Measurements from ENCODE around the gene PGLYRP1.

The PGLYRP1 gene

GRCh38 chr19:46022431-46023310 is at the start of gene PGLYRP1:
Gene PGLYRP1, minus strand, starts transcription at chr19:46023053. Its CDS starts 32 bp downstream, at chr19:46023021.
- no peak for DNase-seq

GRCh38 chr19:46069806-46070341 is 47.0 kb upstream of the PGLYRP1 start:
- DNase-seq: no peak

DNA sequence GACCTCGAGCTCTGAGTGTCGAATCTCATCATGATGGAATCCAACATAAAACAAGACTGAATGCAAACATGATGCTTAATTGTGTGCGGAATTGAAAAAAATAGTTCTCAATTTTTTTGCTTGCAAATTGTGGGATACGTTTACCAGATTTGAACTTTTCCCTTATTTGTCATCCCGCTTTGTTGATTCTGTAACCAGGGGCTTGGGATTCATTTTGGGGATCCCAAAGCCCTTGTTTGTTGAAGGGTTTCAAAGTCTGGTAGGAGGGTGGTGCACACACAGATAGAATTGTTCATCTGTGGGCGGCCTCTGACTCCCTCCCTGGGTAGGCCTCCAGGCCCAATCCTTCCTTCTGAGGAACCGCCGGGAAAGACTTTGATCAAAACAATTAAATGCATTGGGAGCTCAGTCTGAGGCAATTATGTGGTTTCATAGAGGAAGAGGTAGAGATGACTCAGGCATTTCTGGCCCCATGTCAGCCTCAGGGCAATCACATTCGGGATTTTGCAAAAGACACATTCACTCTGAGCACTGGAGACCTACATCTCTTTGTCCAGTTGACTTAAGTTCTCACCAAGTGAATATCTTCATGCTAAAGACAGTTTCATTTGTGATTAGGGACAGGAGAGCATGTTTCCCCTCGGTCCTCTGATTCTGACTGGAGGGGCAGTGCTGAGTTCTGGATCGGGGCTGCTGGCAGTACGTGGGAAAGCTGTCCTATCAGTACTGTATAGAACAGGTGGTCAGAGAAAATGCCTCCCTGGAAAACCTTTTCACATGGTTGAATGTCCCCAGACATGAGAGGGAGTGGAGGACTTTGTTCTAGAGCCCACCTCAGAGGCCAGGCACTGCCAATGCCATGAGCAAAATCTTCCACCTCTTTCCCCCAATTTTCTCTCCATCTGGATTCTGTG is 45.7 kb upstream of the PGLYRP1 start:
- no peak for DNase-seq

DNA sequence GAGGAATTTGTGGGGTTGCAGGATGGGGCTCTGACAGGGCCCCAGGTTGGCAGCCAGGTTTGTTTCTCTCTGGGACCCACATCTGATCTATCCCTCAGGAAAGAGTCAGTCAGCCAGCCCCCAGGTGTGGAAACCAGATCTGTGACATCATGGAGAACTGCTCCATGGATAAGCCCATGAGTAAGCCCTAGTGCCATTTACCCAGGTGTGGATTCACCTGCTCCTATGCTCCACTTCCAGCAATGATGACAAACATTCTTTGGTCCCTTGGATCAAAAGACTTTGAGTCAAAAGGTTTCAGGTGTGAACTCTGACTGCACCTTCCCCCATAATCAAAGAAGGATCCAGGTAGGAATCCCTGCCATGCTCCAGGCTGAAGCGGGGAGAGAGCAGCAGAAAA is 44.8 kb upstream of the PGLYRP1 start:
- DNase-seq: no peak

DNA sequence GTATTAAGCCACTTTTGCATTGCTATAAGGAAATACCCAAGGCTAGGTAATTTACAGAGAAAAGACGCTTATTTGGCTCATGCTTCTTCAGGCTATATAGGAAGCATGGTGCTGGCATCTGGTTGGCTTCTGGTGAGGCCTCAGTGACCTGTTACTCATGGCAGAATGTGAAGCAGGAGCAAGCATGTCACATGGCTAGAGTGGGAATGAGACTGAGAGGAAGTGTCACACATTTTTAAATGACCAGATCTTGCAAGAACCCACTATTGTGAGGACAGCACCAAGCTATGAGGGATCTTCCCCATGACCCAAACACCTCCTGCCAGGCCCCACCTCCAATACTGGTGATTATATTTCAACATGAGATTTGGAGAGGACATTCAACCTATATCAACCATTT is 43.6 kb upstream of the PGLYRP1 start:
- DNase-seq: no peak

DNA sequence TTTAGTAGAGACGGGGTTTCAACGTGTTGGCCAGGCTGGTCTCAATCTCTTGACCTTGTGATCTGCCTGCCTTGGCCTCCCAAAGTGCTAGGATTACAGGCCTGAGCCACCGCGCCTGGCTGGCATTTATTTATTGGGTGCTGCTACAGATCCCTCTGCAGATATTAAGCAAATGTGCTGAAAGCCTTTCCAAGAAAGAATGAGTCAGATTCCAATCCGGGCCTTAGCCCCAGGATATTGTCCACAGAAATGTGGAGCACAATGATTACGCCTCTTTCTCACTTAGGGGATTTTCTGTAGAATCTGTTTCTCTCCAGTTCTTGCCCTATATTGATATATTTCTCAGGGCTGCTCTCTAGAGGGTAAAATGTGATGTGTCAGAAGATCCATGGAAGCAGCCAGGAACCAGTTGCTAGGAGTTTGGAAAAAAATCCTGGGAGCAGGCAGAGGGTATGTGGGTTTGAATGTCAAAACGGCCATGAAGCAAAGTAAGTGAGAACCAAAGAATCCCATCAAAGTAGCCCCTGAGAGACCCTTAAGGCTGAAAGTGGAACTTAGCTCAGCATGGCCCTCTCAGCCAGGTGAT is 42.7 kb upstream of the PGLYRP1 start:
- no peak for DNase-seq

- DNase-seq: no peak
Measured at GRCh38 chr19:46063201-46063600, 40.3 kb upstream of the PGLYRP1 start.

DNA sequence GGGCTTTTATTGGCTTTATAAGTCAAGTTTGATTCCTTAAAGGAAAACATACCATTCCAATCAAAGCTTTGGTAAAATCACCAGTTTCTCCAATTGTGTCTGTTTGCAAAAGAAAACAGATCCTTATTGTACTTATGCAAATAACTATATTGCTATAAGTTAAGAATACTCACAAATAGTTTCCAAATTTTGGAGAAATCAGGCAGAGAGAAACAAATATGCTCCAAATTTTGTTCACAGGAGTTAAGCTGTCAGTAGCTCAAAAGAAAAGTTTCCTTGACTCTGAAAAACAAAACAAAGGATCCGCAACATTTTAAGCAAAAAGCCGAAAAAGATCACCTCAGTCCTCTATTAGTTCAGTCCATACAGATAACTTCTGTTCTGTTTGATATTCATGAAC is 37.2 kb upstream of the PGLYRP1 start:
- no peak for DNase-seq

GRCh38 chr19:46058778-46059177 is 35.9 kb upstream of the PGLYRP1 start:
- DNase-seq: no peak

GRCh38 chr19:46056536-46056935 is 33.7 kb upstream of the PGLYRP1 start:
- DNase-seq: no peak

GRCh38 chr19:46052896-46053295 is 30.0 kb upstream of the PGLYRP1 start:
- DNase-seq: no peak

DNA sequence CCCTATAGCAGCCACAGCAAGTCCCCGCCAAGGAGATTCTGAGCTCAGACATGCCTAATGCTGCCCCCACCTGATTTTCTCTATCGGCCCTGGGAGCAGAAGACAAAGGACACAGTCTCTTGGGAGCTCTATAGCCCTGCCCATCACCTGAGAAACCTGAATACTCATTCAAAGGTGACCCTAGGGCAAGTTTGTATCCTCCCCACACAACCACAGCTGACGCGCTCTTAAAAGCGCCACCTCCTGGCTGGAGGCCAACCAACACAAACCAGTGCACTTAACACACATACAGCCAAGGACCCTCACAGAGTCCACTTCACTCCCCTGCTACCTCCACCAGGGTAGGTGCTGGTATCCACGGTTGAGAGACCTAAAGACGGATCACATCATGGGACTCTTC is 26.7 kb upstream of the PGLYRP1 start:
- DNase-seq: peak in 1 of 2 experiments; percentile 1

DNA sequence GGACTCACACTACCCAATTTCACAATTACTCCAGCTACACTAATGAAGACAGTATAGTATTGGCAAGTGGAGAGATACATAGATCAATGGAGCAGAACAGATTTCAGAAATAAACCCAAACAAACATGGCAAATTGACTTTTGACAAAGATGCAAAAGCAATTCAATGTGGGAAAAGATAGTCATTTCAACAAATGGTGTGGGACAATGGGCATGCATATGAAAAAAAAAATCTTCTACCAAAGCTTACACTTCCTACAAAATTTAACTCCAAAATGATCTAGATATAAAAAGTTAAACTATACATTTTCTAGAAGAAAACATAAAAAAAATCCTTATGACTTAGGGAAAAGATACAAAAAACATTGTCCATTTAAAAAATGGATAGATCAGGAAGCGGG is 20.7 kb upstream of the PGLYRP1 start:
- no peak for DNase-seq

DNA sequence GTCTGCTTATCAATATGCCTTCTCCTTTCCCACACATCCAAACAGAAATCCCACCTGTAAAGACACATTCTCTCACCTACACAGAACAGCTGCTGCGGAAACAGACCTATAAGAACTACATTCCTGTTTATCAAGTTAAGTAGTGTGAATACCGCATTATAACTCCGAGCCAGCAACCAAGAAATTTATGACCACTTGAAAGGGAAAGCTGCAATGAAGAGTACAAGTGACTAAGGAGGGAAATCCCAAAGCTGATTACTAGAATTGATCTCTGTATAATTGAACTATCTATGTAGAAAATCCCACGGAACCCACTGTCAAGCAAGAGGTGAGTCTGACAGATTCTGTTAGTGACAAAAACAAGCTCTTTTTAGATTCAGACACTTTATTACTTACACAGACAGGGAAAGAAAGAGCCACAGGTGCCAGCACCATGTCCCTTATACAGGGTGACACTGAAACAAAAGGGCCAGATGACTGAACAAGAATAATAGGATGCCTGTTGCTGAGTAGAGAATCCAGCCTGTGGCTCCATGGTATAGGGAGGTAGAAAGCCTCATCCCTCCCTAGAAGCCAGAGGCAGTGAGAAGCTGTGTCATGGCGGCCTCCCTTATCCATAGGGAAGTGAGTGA is 19.5 kb upstream of the PGLYRP1 start:
- DNase-seq: no peak

DNA sequence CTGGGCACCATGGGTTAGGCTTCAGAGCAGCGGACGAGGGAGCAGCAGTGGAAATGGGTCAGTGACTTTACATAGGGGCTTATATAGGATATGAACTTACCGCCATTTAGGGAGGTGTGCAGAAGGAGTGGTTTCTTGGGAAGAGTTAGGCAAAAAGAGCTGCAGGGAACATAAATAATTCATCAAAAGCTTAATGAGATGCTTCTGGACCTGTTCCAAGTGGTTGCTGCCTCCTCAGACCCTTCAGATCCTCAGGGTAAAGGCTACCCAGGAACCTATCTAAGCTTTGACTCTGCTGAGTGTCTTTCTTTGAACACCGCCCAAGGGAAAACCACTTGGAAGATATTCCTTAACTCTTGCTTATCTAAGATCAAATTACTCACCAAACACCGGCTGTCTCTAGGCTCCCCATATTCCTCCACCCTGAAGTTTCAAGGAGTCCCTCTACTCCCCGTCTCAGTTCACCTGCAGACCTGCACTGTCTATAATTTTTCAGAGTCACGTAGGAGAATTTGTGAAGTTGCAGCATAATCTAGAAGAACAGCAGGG is 18.2 kb upstream of the PGLYRP1 start, which contains the start of gene IGFL4:
TSS of gene IGFL4 (minus strand) at position 51 of the 549 bp plus-strand sequence. CDS start at position 11, 40 bp downstream.
- DNase-seq: peak in 1 of 2 experiments; percentile 30

DNA sequence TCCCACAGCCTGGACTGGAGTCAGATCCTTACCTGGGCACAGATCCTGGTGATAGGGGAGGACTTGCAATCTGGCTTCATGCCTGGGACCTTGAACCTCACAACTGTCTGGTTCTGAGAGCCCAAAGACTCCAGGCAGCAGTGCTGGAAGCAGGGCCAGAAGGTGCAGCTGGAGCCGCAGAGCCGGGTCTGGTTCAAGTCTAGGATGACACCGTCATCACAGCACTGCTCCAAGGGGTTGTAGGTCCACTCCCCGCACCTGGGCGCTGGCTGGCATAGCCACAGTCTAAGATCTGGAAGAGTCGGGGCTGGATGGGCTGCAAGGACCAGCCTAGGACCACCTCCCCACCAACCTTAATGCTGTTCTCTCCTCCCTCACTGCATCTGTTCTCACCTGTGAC is 17.3 kb upstream of the PGLYRP1 start:
- DNase-seq: no peak

GRCh38 chr19:46036744-46037128 is 13.9 kb upstream of the PGLYRP1 start:
- no peak for DNase-seq

GRCh38 chr19:46035986-46036743 is 13.3 kb upstream of the PGLYRP1 start:
- no peak for DNase-seq

- no peak for DNase-seq
Measured at GRCh38 chr19:46035546-46035945, 12.7 kb upstream of the PGLYRP1 start.

- DNase-seq: no peak
Measured at GRCh38 chr19:46033401-46033800, 10.5 kb upstream of the PGLYRP1 start.

- DNase-seq: no peak
Measured at GRCh38 chr19:46032597-46033025, 9.8 kb upstream of the PGLYRP1 start.

Data from NCI-H524 (cell line).